Lower leg skin (tissue), 3 donors: ENCODE results near the gene OR8S1.

ENCODE experiments used
- CTCF ChIP-seq, 3 donors: fragments of 450-650 bp; IDR thresholded peaks; one replicate each; pipeline ENCODE4 v1.5.1; 2016; ENCODE audit warnings: antibody characterized with exemption in 3 of 3, mild to moderate bottlenecking in 3 of 3, moderate library complexity in 2 of 3
- POLR2A ChIP-seq, 2 donors: fragments of 450-650 bp; IDR thresholded peaks; one replicate each; pipeline ENCODE4 v1.6.1; 2016 to 2017; ENCODE audit warnings: antibody characterized with exemption in 2 of 2, mild to moderate bottlenecking in 1 of 2, moderate library complexity in 1 of 2

DNA sequence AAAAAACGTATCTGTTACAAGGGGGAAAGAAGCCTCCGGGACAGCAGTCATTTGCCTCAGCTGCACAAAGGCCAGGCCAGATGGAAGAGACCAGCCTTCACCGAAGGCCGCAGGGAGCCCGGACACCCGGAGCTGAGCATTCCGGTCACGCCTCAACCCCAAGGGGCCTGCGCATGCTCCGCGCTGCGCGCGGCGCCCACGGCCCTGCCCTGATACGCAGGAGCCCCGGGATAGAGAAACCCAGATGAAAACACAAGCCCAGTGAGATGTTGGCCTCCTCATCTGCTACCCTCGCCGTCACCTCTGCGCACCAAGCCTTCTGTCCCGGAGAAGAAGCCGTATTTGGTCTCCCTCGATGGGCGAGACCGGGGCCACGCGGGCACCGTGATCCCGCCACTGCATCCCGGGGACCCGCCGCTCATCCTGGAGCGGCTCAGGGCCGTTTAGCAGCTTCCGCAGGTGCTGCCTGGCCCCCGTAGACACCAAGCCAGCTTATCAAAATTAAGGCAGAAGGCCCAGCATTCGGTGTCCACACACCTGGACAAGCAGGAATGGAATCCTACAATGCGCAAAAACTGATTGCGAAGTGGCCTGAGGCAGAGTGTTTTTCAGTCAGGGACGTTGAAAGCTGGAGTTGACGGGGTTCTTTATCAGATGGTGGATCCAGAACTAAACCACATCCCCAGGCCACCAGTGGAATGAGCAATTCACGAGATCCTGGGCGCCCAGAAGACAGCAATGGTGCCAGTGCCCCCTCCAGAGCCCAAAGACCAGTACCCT lies 2.6 kb downstream of the OR8S1 start:
- TF ChIP-seq CTCF (IDR thresholded peaks at IDR 0.05) (no peak), POLR2A (IDR thresholded peaks at IDR 0.05) (no peak)
